ENCODE data around the gene MAB21L3. TPM values are rescaled to one million over a fixed set of nuclear protein-coding genes. Genes with fewer than 3 reads are reported as not detected.

The MAB21L3 gene
- total RNA-seq, 1 donor from 2014 or later: 0.46 TPM

DNA sequence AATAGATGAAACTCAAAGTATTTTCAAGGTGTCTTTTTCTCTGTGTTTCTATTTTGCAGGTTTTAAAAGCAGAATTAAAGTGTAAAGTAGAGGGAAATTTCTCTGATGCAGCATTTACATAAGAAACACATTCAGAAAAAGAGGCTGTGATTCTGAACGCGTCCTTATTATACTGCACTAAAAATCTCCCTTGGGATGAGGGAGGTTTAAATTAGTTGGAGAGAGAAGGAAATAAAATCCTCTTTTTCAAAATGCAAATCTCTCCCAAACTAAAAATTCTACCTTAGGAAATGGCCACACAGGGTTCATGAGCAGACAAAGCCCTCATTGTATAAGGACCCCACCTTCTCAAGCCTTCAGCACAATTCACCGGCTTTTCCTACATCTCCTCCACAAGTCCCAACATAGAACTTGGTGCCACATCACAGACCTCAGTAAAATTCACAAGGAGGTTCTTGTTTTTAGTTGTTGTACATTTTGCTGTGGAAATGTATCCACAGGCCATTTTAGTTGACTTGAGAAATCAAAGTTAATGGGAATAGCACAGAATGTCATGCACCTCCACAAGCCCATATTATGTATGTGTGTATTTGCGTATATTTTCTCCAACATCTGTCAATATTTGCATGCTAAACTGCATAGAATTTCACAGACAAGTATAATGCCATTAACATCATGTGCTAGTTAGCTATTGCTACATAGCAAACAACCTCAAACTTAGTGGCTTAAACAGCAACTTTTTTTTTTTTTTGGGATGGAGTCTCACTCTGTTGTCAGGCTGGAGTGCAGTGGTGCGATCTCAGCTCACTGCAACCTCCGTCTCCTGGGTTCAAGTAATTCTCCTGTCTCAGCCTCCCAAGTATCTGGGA lies 59.8 kb downstream of the MAB21L3 start:
- TF ChIP-seq, protein P1, sequence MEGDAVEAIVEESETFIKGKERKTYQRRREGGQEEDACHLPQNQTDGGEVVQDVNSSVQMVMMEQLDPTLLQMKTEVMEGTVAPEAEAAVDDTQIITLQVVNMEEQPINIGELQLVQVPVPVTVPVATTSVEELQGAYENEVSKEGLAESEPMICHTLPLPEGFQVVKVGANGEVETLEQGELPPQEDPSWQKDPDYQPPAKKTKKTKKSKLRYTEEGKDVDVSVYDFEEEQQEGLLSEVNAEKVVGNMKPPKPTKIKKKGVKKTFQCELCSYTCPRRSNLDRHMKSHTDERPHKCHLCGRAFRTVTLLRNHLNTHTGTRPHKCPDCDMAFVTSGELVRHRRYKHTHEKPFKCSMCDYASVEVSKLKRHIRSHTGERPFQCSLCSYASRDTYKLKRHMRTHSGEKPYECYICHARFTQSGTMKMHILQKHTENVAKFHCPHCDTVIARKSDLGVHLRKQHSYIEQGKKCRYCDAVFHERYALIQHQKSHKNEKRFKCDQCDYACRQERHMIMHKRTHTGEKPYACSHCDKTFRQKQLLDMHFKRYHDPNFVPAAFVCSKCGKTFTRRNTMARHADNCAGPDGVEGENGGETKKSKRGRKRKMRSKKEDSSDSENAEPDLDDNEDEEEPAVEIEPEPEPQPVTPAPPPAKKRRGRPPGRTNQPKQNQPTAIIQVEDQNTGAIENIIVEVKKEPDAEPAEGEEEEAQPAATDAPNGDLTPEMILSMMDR (IDR thresholded peaks at IDR 0.05): no peak
- no peak for DNase-seq
- Histone ChIP-seq H3K9me3 (no peaks in the 10 kb centered on the region), H3K4me3 (no peak overlapping the region), H3K36me3 (no peaks in the 10 kb centered on the region), H3K4me1 (peaks cover 6% of the 10 kb centered on the region), H3K27me3 (no peaks in the 10 kb centered on the region), H3K27ac (no peak overlapping the region)
- ATAC-seq: no peak
- intact Hi-C loops (cut with DNase I): no loop called here

DNA sequence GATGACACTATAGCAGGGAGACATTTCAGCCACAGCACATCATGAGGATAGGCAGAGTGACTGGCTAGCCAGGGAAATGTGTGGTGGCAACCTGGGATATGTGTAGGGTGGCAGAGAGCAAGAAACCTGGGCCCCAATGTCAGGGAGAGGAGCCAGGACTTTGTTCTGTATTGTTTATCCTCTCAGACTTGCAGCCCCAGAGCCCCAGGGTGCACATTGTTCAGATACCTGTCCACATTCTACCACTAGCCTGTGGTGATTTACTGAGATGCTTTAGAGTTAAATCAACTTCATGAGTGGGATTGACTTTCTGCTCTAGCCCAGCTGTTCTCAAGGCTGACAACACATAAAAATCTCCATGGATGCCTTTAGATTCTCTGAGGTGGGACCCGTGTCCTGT lies 61.5 kb downstream of the MAB21L3 start:
- intact Hi-C loops (cut with DNase I): no loop called here
- no peak overlapping the region for H3K27ac ChIP-seq
- H3K36me3 ChIP-seq: no peaks in the 10 kb centered on the region
- H3K27me3 ChIP-seq: no peaks in the 10 kb centered on the region
- TF ChIP-seq, protein P1 (IDR thresholded peaks at IDR 0.05): no peak
- H3K4me3 ChIP-seq: no peak overlapping the region
- H3K9me3 ChIP-seq: no peaks in the 10 kb centered on the region
- peaks cover 4% of the 10 kb centered on the region for H3K4me1 ChIP-seq
- DNase-seq (no peak), ATAC-seq (no peak)

DNA sequence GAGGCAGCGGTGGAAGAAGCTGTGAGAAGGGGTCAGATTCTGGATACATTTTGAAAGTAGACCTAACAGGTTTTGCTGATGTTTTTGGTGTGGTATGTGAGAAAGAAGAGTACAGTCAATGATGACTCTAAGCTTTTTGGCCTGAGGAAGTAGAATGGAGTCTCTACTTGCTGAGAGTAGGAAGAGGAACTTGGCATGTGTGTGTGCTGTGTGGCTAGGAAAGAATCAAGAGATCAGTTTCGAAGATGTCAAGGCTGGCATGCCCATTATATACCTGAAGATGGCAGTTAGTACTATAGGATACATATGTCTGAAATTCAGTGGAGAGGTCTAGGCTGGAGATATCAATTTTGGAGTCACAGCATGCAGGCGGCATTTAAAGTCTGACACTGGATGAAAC lies 64.4 kb downstream of the MAB21L3 start:
- no peaks in the 10 kb centered on the region for H3K36me3 ChIP-seq
- H3K4me3 ChIP-seq: no peak overlapping the region
- ATAC-seq (no peak), DNase-seq (no peak)
- no peaks in the 10 kb centered on the region for H3K27me3 ChIP-seq
- TF ChIP-seq, protein P1 (IDR thresholded peaks at IDR 0.05): no peak
- intact Hi-C loops (cut with DNase I): no loop called here
- no peak overlapping the region for H3K27ac ChIP-seq
- H3K9me3 ChIP-seq: no peaks in the 10 kb centered on the region
- no peaks in the 10 kb centered on the region for H3K4me1 ChIP-seq

GRCh38 chr1:116176306-116176789 lies 65.1 kb downstream of the MAB21L3 start:
- no peak overlapping the region for H3K4me3 ChIP-seq
- no peak for ATAC-seq
- TF ChIP-seq, protein P1 (IDR thresholded peaks at IDR 0.05): no peak
- no peaks in the 10 kb centered on the region for H3K9me3 ChIP-seq
- H3K36me3 ChIP-seq: no peaks in the 10 kb centered on the region
- H3K27me3 ChIP-seq: no peaks in the 10 kb centered on the region
- DNase-seq: no peak
- no peaks in the 10 kb centered on the region for H3K4me1 ChIP-seq
- no peak overlapping the region for H3K27ac ChIP-seq
- intact Hi-C loops (cut with DNase I): no loop called here

DNA sequence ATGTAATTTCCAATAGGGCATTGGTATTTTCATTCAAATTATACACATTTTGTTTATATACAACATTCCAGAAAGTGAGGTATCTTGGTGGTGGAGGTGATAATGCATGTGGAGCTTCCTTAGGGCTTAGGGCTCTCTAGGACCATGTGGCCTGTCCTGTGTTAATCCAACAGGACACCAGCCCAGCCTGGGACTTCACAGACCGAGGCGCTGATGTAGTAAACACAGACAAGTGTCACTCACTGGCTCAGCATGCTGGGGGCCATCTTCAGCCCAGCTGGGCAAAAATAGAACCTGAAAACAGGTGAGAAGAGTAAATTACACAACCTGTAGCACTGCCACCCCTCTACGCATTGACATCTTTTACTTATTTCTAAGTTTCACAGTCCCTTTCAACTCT lies 66.7 kb downstream of the MAB21L3 start:
- no peaks in the 10 kb centered on the region for H3K4me1 ChIP-seq
- TF ChIP-seq, protein P1 (IDR thresholded peaks at IDR 0.05): no peak
- no peak overlapping the region for H3K27ac ChIP-seq
- no peak for ATAC-seq
- no peak overlapping the region for H3K4me3 ChIP-seq
- no peaks in the 10 kb centered on the region for H3K36me3 ChIP-seq
- DNase-seq: no peak
- H3K9me3 ChIP-seq: no peaks in the 10 kb centered on the region
- H3K27me3 ChIP-seq: no peaks in the 10 kb centered on the region
- intact Hi-C loops (cut with DNase I): no loop called here
